Stimulated activated CD8-positive, alpha-beta memory T cell treated with anti-CD3 and anti-CD28 coated beads, Interleukin-7, amount 100 ng/mL, for 48 hours (primary cell): ENCODE measurements around the gene AMBRA1.

Experiments used
- DNase-seq, 2 donors: peaks; one replicate each; pipeline ENCODE4 v3.0.0-alpha.2; 2020; ENCODE audit warnings: low read depth in 1 of 2; ENCODE audit errors: extremely low read depth in 1 of 2

Gene AMBRA1

DNA sequence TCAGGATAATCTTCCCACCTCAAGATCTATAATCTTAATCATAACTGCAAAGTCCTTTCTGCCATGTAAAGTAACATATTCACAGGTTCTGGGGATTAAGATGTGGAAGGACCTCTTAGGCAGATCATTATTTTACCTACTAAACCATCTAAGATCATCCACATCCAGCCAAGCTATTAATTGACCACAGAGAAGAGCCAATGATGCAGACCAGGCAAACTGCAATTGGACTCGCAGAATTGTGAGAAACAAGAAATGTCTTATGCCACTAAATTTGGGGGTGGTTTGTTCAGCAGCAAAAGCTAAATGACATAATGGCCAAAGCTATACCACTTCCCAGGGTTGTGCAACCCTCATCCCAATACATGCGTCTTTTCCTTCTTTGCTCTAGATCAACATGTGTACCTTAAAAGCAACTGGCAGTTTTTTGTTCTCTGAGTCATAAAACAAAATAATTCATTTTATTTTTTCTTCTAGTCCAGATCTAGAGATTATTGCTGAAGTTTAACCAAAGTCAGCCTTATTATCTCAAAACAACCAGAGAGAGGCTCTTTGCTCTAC lies 113.6 kb downstream of the AMBRA1 start:
- no peak for DNase-seq

- no peak for DNase-seq
These were observed 114.2 kb downstream of the AMBRA1 start for GRCh38 chr11:46479601-46480000.

GRCh38 chr11:46478196-46478595 lies 115.6 kb downstream of the AMBRA1 start:
- DNase-seq = no peak

DNA sequence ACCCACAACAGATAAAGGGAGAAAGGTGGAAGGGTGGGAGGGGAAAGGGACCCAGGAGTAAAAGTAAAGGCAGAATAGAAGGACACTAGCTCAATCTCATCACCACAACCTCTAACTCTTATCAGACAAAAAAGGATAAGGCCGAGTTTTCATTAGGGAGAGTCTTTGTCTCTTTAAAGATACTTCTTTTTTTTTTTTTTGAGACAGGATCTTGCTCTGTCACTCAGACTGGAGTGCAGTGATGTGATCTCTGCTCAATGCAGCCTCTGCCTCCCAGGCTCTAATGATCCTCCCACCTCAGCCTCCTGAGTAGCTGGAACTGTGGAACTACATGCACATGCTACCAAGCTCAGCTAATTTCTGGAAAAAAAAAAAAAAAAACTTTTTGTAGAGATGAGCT lies 116.7 kb downstream of the AMBRA1 start:
- no peak for DNase-seq

DNA sequence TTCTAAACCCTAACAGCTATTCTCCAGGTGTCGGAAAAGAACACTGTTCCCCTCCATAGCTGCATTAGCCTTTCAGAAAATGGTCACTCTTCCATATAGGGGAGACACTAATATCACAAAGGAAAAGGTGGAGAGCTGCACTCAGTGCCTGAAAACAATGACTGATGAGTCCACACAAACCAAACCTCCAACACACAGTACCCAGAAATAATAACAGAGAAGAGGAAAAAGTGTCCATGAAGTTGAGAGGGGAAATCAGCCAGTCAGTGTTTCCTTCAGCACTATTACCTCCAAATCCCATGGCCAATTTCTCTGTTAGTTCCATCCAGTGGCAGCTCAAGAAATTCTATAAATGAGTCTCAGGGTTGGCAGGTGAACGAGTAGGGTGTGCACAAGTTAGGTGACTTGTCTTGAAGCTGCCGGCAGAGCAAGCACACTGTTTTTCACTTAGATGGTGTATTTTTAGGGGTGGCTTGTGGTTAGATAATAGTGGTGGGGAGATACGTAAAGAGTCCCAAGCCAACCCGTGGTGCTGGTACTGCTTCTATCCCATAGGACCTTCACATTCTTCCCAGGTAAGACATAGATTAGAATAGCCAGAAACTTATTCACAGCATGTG lies 117.8 kb downstream of the AMBRA1 start:
- DNase-seq = no peak

GRCh38 chr11:46475051-46475925 lies 118.5 kb downstream of the AMBRA1 start:
- DNase-seq = no peak

GRCh38 chr11:46472662-46472994 lies 121.2 kb downstream of the AMBRA1 start:
- no peak for DNase-seq

DNA sequence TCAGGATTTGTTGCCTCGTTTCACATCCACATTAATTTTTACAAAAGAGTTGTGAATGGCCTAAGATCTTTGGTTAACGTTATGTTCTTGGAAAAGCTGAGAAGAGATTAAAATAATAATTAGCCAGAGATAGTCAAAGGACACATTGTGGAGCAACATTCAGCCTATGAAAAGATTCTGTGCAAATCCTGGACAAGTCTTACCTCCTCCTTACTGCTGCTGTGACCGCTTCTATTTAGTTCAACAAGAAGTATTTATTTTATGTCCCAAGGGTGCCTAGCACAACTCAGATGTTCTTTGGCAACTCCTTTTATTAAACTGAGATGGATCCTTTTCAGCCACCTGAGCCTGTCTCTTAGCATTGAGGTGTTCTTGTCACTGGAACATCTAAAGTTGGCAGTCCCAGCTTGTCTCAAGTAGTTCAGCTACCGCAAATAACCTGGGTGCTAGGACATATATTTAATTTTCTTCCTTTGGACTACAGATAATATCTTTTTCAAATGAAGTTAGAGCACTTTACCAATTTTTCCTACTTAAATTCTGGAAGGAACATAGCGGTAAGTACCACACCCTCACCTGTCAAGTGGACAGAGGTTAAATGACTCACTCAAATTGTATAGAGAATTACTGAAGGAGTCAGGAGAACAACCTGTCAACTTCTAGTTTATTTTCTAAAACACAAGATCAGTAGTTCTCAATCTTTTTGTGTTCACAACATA lies 121.7 kb downstream of the AMBRA1 start:
- no peak for DNase-seq

GRCh38 chr11:46469926-46470325 lies 123.9 kb downstream of the AMBRA1 start:
- DNase-seq = no peak

DNA sequence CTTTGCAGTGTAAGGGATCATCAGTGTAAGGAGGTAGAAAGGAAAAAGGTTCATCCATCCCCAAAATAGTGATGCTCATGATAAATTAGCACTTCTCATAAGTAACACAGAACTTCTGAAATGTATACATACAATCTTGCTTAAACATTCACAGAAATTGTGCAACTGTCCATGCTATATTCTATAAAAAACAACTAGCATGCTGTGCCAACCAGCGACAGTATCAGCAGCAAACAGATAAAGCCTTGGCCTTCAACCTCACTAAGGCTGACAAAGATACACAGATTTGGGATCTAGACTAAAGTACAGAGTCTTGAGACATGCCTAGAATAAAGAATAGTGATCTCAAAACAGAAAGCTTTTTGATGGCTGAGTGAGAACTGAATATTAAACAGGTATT lies 128.1 kb downstream of the AMBRA1 start:
- DNase-seq = no peak

GRCh38 chr11:46463701-46464421 lies 130.0 kb downstream of the AMBRA1 start:
- no peak for DNase-seq

DNA sequence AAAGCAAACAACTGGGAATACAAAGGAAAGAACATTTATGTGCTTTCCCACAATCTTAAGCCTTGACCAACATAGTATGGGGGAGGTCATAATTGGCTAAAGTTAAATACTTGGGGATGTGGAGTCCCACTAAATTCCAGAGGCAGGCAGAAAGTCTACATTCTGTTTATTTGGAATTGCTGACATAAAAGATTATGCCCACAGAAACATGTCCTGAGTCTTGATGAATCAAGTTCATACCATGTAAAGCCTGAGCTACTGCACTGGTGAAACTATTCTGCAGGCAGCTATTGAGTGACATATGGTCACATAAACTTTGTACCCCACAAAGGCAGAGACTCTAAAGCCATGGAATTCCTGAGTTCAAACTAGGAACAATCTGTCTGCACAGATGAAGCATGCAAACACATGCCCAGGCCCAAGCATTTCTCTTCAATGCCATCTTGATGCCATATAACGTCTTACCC lies 132.3 kb downstream of the AMBRA1 start:
- no peak for DNase-seq

GRCh38 chr11:46458491-46458890 lies 135.3 kb downstream of the AMBRA1 start:
- no peak for DNase-seq

GRCh38 chr11:46457659-46458424 lies 136.0 kb downstream of the AMBRA1 start:
- DNase-seq = no peak

DNA sequence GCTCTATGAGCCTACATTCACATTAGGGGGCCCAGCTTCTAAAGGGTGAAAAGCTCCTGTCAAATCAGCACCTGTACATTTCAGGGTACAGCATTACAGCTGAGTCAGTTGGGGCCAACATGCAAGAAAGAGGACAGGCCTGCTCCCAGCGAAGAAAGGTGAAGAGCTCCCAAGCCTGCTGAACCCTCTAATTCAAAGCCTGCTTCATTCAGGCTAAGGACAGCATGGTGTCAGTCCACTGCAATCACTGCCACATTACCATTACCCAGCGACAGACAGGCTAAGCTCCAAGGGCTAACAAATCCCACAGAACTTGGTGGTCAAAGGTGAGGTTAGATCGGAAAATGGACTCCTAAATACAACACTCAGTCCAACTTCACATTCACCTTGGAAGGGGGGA lies 136.8 kb downstream of the AMBRA1 start:
- no peak for DNase-seq

DNA sequence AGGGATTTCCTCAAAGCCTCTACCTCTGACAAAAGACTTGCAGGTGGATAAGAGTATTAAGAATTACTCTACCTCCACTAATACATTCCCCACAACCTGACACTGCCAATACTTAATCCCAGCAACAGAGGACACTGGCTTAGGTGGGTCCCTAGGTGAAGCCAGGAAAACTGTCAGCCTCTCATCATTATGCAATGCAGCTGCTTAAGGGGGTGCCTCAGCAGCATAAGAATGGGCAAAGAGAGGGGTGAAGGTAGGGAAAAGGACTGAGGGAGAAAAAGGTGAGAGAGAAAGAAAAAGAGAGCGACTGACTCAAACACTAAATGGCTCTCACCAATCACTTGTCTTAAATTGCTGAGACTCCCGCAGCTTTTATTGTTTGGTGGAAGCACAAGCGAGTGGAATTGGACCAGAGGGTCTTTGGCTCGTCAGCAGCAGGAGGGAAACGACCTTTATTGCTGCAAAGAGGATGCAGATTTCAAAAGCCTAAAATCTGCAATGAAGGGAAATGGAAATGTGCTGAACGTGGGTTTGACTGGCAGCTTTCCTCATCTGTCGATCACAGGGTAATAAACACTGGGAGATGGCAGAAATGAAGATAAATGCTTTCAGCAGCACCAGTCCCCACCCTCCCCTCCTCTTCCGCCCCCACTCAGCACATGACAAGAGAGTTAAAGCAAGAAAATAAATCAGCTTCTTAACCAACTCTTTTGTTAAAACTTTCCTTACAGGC lies 137.4 kb downstream of the AMBRA1 start:
- no peak for DNase-seq

DNA sequence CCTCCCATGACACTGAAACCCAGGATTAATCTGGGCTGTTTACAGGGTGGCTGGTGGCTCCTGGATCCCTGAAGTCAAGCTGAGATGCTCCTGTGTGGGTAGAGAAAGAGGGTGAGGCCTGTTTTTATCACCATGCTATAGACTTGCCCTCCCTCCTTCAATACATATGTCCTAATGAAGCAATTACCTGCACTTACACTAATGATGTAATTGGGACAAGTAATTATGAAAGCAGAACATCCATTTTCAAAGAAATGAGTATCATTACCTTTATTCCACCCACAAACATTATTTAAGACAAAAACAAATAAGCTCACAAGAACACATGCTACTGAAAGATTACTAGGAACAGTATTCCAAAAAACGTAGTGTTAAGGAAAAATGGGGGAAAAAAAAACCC lies 138.0 kb downstream of the AMBRA1 start:
- no peak for DNase-seq

GRCh38 chr11:46452918-46453517 lies 140.8 kb downstream of the AMBRA1 start:
- no peak for DNase-seq

GRCh38 chr11:46451759-46452158 lies 142.1 kb downstream of the AMBRA1 start:
- DNase-seq = no peak
